ENCODE measurements around the gene WIF1.

WIF1 gene

DNA sequence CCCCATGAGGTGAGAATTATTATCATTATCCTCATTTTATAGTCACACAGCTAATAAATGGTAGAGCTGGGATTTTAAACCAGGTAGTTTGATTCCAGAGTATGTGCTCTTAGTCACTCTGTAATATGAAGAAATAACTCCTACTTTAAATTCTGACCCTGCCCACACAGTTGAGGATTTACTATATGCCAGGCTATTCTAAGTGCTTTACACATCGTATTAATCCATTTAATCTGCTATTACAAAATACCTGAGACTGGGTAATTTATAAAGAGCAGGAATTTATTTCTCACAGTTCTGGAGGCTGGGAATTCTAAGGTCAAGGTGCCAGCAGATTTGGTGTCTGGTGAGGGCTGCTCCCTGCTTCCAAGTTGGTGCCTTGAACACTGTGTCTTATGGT, 19.6 kb upstream of the WIF1 start:
- H3K4me3 Mint-ChIP-seq: no peak overlapping the region
- no peak overlapping the region for H3K27ac Mint-ChIP-seq
- H3K4me1 Mint-ChIP-seq (ENCODE audit: low read depth): no peaks in the 10 kb centered on the region
- peaks cover 56% of the 10 kb centered on the region for H3K27me3 Mint-ChIP-seq (ENCODE audit: low read depth)
- peaks cover 1% of the 10 kb centered on the region for H3K36me3 Mint-ChIP-seq (ENCODE audit: low read depth)
- H3K9me3 Mint-ChIP-seq: peaks cover 7% of the 10 kb centered on the region

DNA sequence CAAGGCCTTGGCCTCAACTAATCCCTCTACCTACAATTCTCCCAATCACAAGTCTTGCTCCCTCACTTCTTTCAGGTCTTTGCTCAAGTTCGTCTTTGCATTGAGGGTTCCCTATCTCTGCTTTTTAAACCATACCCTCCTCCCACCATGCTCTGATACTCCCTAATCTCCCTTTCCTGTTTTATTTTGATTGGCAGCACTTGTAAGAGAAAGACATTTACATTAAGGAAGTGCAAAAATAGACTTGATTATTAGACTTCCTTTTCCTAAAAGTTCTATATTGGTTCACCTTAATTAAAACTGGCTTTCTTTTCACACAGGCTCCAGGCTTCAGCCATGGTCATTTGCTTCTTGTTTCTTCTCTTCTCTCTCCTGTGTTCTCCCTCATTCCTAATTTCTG, 18.3 kb upstream of the WIF1 start:
- Mint-ChIP-seq H3K27ac (no peak overlapping the region), H3K36me3 (ENCODE audit: low read depth) (peaks cover 1% of the 10 kb centered on the region), H3K27me3 (ENCODE audit: low read depth) (peaks cover 42% of the 10 kb centered on the region), H3K4me3 (no peak overlapping the region), H3K9me3 (peaks cover 7% of the 10 kb centered on the region), H3K4me1 (ENCODE audit: low read depth) (no peaks in the 10 kb centered on the region)

DNA sequence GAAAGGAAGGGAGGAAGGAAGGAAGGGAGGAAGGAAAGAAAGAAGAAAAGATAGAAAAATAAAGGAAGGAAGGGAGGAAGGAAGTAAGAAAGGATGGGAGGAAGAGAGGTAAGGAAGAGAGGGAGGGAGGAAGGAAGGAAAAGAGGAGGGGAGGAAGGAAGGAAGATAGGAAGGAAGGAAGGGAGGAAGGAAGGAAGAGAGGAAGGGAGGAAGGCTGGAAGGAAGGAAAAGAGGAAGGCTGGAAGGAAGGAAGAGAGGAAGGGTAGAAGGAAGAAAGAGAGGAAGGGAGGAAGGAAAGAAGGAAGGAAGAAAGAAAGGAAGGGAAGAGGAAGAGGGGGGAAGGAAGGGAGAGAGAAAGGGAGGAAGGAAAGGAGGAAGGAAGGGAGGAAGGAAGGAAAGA, 12.8 kb upstream of the WIF1 start:
- no peaks in the 10 kb centered on the region for H3K4me1 Mint-ChIP-seq (ENCODE audit: low read depth)
- H3K27ac Mint-ChIP-seq: peak overlapping the region; percentile 24
- peaks cover 3% of the 10 kb centered on the region for H3K36me3 Mint-ChIP-seq (ENCODE audit: low read depth)
- peaks cover 12% of the 10 kb centered on the region for H3K9me3 Mint-ChIP-seq
- peaks cover 27% of the 10 kb centered on the region for H3K27me3 Mint-ChIP-seq (ENCODE audit: low read depth)
- H3K4me3 Mint-ChIP-seq: no peak overlapping the region

DNA sequence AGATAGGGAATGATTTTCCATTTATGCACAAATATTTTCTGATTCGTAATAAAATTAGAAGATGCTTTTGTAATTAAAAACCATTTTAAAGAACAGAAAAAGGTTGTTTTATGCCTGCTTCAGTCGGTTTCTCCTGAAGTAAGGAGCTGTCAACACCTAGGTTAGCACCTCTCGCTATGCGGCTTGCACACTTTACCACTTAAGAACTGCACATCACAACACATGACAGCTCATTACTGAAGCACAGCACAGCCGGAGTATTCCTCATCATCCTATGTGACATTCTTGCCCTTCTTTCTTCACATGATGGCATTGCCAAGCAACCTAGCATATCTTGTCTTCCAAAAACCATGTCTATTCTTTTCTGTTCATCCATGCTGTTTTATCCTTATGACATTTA, 5.4 kb upstream of the WIF1 start:
- H3K36me3 Mint-ChIP-seq (ENCODE audit: low read depth): no peaks in the 10 kb centered on the region
- no peak overlapping the region for H3K27ac Mint-ChIP-seq
- H3K27me3 Mint-ChIP-seq (ENCODE audit: low read depth): peaks cover 26% of the 10 kb centered on the region
- H3K9me3 Mint-ChIP-seq: no peaks in the 10 kb centered on the region
- peaks cover 2% of the 10 kb centered on the region for H3K4me1 Mint-ChIP-seq (ENCODE audit: low read depth)
- H3K4me3 Mint-ChIP-seq: no peak overlapping the region

DNA sequence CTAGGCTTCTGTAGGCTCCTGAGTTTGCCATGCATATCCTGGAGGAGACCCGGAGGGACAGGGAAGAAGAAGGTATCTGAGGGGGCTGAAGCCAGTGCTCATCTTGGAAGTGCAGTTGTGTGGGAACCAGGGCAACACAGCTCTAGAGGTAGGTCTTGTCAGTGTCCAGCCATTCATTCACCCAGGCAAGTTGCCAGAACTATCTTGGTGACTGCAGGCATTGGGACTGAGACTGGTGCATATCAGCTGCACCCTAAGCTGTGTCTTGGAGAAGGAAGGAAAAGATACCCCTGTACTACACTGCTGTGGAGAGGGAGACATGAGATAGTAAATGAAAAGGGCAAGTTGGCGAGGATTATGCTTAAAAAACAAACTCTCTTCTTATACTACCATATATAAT, 4.9 kb upstream of the WIF1 start:
- H3K4me1 Mint-ChIP-seq (ENCODE audit: low read depth): peaks cover 2% of the 10 kb centered on the region
- no peak overlapping the region for H3K4me3 Mint-ChIP-seq
- no peaks in the 10 kb centered on the region for H3K36me3 Mint-ChIP-seq (ENCODE audit: low read depth)
- peaks cover 26% of the 10 kb centered on the region for H3K27me3 Mint-ChIP-seq (ENCODE audit: low read depth)
- H3K9me3 Mint-ChIP-seq: no peaks in the 10 kb centered on the region
- no peak overlapping the region for H3K27ac Mint-ChIP-seq

DNA sequence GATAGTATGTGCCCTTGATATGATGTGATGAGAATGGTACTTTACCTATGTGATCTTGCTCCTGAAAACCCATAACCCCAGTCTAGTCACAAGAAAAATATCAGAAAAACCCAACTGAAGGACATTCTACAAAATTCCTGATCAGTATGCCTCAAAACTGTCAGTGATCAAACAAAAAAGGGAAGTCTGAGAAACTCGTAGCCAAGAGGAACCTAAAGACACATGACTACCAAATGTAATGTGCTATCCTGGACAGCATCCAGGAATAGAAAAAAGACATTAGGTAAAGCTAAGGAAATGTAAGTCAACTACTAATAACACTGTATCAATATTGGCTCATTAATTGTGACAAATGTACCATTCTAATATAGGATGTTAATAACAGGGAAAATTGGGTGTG, 4.1 kb upstream of the WIF1 start:
- no peaks in the 10 kb centered on the region for H3K36me3 Mint-ChIP-seq (ENCODE audit: low read depth)
- H3K27me3 Mint-ChIP-seq (ENCODE audit: low read depth): peaks cover 31% of the 10 kb centered on the region
- no peaks in the 10 kb centered on the region for H3K9me3 Mint-ChIP-seq
- no peak overlapping the region for H3K27ac Mint-ChIP-seq
- peaks cover 2% of the 10 kb centered on the region for H3K4me1 Mint-ChIP-seq (ENCODE audit: low read depth)
- no peak overlapping the region for H3K4me3 Mint-ChIP-seq

DNA sequence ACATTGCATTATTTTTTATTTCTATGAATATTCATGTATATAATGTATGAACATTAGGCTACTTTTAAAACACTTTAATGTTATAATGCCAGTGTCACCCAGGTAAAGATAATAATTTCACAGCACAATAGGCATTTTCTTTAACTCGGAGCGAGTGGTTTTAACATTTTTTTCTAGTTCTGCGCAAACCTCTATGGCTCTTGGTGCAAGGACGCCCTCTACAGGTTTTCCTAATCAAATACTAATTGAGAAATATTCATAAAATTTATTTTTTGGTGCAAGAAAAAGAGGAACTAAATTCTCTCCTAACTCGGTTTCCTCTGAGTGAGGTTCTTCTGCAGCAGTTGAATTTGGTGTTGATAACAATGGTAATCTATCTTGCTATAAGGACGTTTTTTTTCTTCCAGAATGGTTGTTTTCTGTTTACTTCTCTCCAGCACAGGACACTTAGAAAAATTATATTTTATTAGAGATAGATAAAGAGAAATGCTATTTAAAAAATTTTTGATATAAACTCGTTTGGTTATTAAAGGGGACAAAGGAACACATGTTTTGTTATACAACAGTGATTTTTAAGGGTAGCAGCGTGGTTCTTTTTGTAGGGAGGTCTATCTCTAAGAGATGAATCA, 2.4 kb upstream of the WIF1 start:
- Mint-ChIP-seq H3K36me3 (ENCODE audit: low read depth) (no peaks in the 10 kb centered on the region), H3K4me3 (no peak overlapping the region), H3K27ac (no peak overlapping the region), H3K9me3 (no peaks in the 10 kb centered on the region), H3K4me1 (ENCODE audit: low read depth) (peaks cover 2% of the 10 kb centered on the region), H3K27me3 (ENCODE audit: low read depth) (peaks cover 35% of the 10 kb centered on the region)

DNA sequence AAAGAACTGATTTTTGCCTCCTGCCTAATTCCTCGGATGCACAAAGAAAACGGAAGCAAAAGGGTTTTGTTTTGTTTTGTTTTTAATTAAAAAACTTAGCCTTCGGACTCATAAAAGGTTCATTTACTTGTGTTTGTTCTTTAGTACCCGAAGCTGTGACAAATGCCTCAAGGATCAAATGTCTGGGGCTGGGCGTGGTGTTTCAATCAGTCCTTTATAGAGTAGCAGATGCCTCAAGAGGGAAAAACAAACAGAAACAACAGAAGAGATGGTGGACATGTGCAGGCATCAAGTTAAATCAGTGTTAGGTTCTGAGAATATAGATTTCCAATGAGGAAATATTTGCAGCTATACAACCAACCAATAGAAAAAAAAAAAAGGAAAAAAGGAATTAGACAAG, 1.6 kb upstream of the WIF1 start:
- H3K27ac Mint-ChIP-seq: no peak overlapping the region
- H3K4me3 Mint-ChIP-seq: no peak overlapping the region
- H3K27me3 Mint-ChIP-seq (ENCODE audit: low read depth): peaks cover 38% of the 10 kb centered on the region
- peaks cover 2% of the 10 kb centered on the region for H3K4me1 Mint-ChIP-seq (ENCODE audit: low read depth)
- H3K36me3 Mint-ChIP-seq (ENCODE audit: low read depth): no peaks in the 10 kb centered on the region
- no peaks in the 10 kb centered on the region for H3K9me3 Mint-ChIP-seq

DNA sequence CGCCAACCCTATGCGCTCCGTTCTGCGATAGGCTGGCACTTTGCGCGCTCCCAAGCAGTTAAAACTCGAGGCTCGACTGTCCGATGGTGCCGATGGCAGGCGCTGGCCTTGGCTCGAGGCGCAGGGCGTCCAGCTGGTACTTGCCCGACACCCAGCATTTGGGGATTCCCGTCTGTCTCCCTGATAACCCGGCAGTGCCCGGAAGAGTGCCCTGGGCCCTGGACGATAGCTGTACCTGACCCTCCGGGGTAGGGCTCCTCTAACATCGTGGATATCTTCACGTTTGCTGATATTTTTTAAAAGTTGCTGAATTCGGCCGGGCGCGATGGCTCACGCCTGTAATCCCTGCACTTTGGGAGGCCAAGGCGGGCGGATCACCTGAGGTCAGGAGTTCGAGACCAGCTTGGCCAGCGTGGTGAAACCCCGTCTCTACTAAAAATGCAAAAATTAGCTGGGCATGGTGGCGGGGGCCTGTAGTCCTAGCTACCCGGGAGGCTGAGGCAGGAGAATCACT, 908 bp upstream of the WIF1 start:
- Mint-ChIP-seq H3K4me3 (peak overlapping the region; percentile 48), H3K36me3 (ENCODE audit: low read depth) (no peaks in the 10 kb centered on the region), H3K27me3 (ENCODE audit: low read depth) (peaks cover 45% of the 10 kb centered on the region), H3K9me3 (no peaks in the 10 kb centered on the region), H3K4me1 (ENCODE audit: low read depth) (peaks cover 2% of the 10 kb centered on the region), H3K27ac (no peak overlapping the region)

DNA sequence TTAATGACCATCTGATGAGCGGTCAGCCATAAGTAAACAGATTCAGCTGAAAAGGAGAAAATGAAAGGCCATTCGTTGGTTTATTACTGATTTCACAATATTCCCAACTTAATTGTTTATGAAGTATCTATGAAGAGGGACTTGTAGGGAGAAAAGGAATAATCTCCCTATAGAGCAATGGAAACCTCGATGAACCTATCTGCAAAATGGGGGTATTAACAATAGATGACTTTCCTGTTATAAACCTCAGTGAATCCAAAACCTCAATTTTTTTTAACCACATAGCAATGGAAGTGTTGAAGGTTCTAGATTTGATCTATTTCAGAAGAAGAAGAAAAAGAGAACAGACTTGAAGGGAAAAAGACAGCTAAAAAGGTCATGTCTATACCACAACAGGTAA, 2.0 kb downstream of the WIF1 start:
- H3K36me3 Mint-ChIP-seq (ENCODE audit: low read depth): no peaks in the 10 kb centered on the region
- no peak overlapping the region for H3K27ac Mint-ChIP-seq
- no peaks in the 10 kb centered on the region for H3K9me3 Mint-ChIP-seq

DNA sequence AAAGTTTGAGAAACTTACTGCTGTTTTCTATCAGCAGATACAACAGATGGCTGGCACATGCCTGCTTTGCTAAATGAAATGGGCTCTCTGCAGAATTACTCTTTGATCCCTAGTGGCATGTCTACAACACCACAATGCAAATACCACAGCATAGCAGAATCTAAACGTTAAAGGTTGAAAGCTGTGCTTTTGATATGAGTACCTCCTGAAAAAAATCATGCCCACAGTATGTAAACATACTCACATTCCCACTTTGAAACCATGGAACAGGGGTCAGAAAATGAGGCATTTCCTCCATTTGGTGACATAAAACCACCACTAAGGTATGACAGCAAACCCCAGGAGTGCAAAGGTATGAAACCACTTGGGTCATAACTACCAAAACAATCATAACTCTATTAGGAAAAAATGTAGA, 7.5 kb downstream of the WIF1 start:
- no peaks in the 10 kb centered on the region for H3K4me1 Mint-ChIP-seq (ENCODE audit: low read depth)
- H3K4me3 Mint-ChIP-seq: no peak overlapping the region

More for the DNA sequence above, 2.0 kb downstream of the WIF1 start:
- Mint-ChIP-seq H3K4me3 (no peak overlapping the region), H3K27me3 (ENCODE audit: low read depth) (peaks cover 55% of the 10 kb centered on the region), H3K4me1 (ENCODE audit: low read depth) (peaks cover 2% of the 10 kb centered on the region)

DNA sequence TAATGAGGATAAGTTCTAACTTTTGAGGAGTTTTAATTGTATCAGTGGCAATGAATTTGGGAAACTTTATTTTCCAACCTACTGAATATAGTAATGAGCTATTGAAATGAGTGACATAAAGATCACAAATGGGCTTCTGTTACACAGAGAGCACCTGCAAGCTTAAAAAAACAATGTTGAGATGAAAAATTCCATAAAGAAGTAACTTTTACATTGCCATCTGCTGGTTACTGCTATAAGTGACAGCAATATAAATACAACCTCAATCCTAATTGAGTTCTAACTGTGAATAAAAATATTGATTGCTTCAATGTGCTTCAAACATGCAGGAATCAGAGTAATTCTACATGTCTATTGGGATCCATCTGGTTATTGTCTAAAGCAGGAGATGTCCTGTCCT, 14.2 kb downstream of the WIF1 start:
- no peak overlapping the region for H3K4me3 Mint-ChIP-seq
- H3K27me3 Mint-ChIP-seq (ENCODE audit: low read depth): peaks cover 12% of the 10 kb centered on the region
- no peak overlapping the region for H3K27ac Mint-ChIP-seq
- no peaks in the 10 kb centered on the region for H3K36me3 Mint-ChIP-seq (ENCODE audit: low read depth)
- no peaks in the 10 kb centered on the region for H3K4me1 Mint-ChIP-seq (ENCODE audit: low read depth)
- H3K9me3 Mint-ChIP-seq: no peaks in the 10 kb centered on the region

More for the DNA sequence above, 7.5 kb downstream of the WIF1 start:
- H3K27me3 Mint-ChIP-seq (ENCODE audit: low read depth): peaks cover 43% of the 10 kb centered on the region
- no peaks in the 10 kb centered on the region for H3K9me3 Mint-ChIP-seq
- H3K36me3 Mint-ChIP-seq (ENCODE audit: low read depth): no peaks in the 10 kb centered on the region
- no peak overlapping the region for H3K27ac Mint-ChIP-seq

DNA sequence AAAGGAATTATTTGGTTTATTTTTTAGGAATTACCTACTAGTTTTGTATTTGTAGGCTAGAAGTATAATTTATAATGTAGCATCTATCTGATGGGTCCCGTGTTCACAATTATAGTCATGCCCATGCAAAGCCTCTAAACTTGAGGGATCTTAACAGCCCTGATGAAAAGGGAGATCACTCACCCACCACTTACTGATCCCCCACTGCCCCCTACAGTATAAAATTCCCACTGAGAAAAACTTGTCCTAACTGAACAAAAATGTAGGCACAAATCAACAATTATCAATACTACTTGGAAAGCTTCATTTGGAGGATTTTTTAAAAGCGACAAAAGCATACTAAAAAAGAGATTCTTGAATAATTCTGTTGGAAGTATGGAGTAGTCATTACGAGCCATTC, 21.0 kb downstream of the WIF1 start:
- Mint-ChIP-seq H3K4me1 (ENCODE audit: low read depth) (no peaks in the 10 kb centered on the region), H3K27ac (no peak overlapping the region), H3K4me3 (no peak overlapping the region), H3K36me3 (ENCODE audit: low read depth) (no peaks in the 10 kb centered on the region), H3K27me3 (ENCODE audit: low read depth) (peaks cover 36% of the 10 kb centered on the region), H3K9me3 (no peaks in the 10 kb centered on the region)

DNA sequence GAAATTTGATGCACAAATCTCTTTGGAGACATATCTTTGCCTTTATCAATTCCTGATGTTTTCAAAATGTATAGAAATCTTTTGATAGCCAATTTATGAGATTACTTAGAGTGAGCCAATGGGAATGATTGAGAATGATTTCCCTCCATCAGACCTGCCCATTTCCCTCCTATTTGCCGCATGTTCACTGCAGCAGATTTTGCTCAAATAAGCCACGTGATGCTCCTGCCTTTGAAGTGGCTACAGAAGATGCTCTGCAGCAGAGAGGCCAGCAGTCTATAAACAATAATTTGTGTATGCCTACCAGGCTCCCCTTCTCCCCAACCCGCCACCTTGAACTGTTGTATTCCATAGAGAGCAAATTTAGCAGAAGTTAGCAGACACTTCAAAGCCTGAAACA, 21.9 kb downstream of the WIF1 start:
- H3K4me3 Mint-ChIP-seq: no peak overlapping the region
- peaks cover 35% of the 10 kb centered on the region for H3K27me3 Mint-ChIP-seq (ENCODE audit: low read depth)
- no peak overlapping the region for H3K27ac Mint-ChIP-seq
- H3K36me3 Mint-ChIP-seq (ENCODE audit: low read depth): no peaks in the 10 kb centered on the region
- no peaks in the 10 kb centered on the region for H3K4me1 Mint-ChIP-seq (ENCODE audit: low read depth)
- H3K9me3 Mint-ChIP-seq: no peaks in the 10 kb centered on the region

DNA sequence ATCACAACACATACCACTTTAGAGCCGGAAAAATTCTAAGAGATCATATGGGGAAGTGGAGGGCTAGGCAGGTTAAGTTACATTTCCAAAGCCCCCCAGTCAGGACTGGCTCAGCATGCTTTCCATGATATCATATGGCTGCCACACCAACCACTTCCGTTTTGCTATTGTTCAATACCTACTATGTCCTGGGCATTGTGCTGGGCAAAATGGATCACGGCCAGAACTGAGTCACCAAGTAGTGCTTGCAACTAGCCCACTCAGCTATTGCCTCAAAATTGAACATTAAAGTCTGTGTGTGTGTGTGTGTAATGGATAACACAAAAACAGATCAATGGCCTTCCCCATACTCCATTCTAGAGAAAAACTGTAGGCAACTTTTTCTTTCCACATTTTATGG, 22.7 kb downstream of the WIF1 start:
- H3K4me3 Mint-ChIP-seq: no peak overlapping the region
- peaks cover 33% of the 10 kb centered on the region for H3K27me3 Mint-ChIP-seq (ENCODE audit: low read depth)
- H3K27ac Mint-ChIP-seq: no peak overlapping the region
- H3K36me3 Mint-ChIP-seq (ENCODE audit: low read depth): no peaks in the 10 kb centered on the region
- H3K4me1 Mint-ChIP-seq (ENCODE audit: low read depth): no peaks in the 10 kb centered on the region
- H3K9me3 Mint-ChIP-seq: no peaks in the 10 kb centered on the region

DNA sequence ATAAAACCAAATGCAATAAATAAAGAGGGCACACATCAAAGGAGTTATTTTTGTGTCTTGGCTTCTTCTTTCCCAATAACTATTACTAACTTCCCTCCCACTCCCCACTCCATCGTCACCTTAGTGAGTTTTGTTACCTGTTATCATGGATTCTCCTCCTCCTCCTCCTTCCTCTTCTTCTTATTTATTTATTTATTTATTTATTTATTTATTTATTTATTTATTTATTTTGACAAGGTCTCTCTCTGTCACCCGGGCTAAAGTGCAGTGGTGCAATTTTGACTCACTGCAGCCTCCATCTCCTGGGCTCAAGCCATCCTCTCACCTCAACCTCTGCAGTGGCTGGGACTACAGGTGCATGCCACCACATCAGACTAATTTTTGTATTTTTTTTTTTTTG, 26.4 kb downstream of the WIF1 start:
- Mint-ChIP-seq H3K36me3 (ENCODE audit: low read depth) (no peaks in the 10 kb centered on the region), H3K27me3 (ENCODE audit: low read depth) (peaks cover 25% of the 10 kb centered on the region)

More for the DNA sequence above, 26.4 kb downstream of the WIF1 start:
- Mint-ChIP-seq H3K9me3 (no peaks in the 10 kb centered on the region), H3K27ac (no peak overlapping the region), H3K4me1 (ENCODE audit: low read depth) (no peaks in the 10 kb centered on the region), H3K4me3 (no peak overlapping the region)
